PC-9 (cell line): ENCODE results near the gene SHROOM2. TPM values are rescaled to one million over a fixed set of nuclear protein-coding genes. Genes with fewer than 3 reads are reported as not detected.

ENCODE experiments used
- BruUV-seq: library from RNA; stranded (reverse); fragments of 400-500 nt; replicated peaks from 2 replicates; lab custom pipeline; 2021; lab: Mats Ljungman, UMichigan
- CTCF ChIA-PET: fragments of 300-600 bp; sonication (Branson Sonifier 250); formaldehyde crosslinking; loops from one replicate; lab custom pipeline; 2022; ENCODE audit warnings: antibody characterized with exemption; lab: Charles Lee
- POLR2A ChIA-PET: fragments of 300-600 bp; sonication (Branson Sonifier 250); formaldehyde crosslinking; loops from one replicate; lab custom pipeline; 2022; ENCODE audit warnings: antibody characterized with exemption; ENCODE audit not compliant: unreplicated experiment; lab: Charles Lee
- DNase-seq, 2 experiments: peaks; one replicate each; pipeline versions ENCODE4 v3.0.0 to v3.0.0-alpha.2; 2015 to 2022; ENCODE audit warnings: mixed read lengths in 1 of 2
- H2AFZ ChIP-seq: fragments of 200-600 bp; sonication (generic); 2 replicates; pipeline ENCODE4 v1.8.1; 2017; ENCODE audit warnings: antibody characterized with exemption
- H3F3A ChIP-seq: fragments of 200-600 bp; sonication (generic); 2 replicates; pipeline ENCODE4 v1.8.1; 2017; ENCODE audit warnings: antibody characterized with exemption, mild to moderate bottlenecking, low read depth; ENCODE audit not compliant: insufficient read depth
- H3K27ac ChIP-seq: fragments of 200-600 bp; sonication (generic); 2 replicates; pipeline ENCODE4 v1.6.1; 2016; ENCODE audit warnings: mixed run types
- H3K27me3 ChIP-seq: fragments of 200-600 bp; sonication (generic); 2 replicates; pipeline ENCODE4 v1.6.1; 2016; ENCODE audit warnings: low read depth, mixed run types; ENCODE audit not compliant: insufficient read depth
- H3K36me3 ChIP-seq: fragments of 200-600 bp; sonication (generic); 2 replicates; pipeline ENCODE4 v1.6.1; 2016; ENCODE audit warnings: low read depth, mixed run types
- H3K4me1 ChIP-seq: fragments of 200-600 bp; sonication (generic); replicated peaks from 2 replicates; pipeline ENCODE4 v1.6.1; 2016; ENCODE audit warnings: mixed run types; ENCODE audit not compliant: insufficient read depth
- H3K4me2 ChIP-seq: fragments of 200-600 bp; sonication (generic); 2 replicates; pipeline ENCODE4 v1.6.1; 2017; ENCODE audit warnings: mixed run types
- H3K4me3 ChIP-seq: fragments of 200-600 bp; sonication (generic); 2 replicates; pipeline ENCODE4 v1.6.1; 2016; ENCODE audit warnings: mixed run types
- H3K79me2 ChIP-seq: fragments of 200-600 bp; sonication (generic); 2 replicates; pipeline ENCODE4 v1.6.1; 2017; ENCODE audit warnings: low read depth, mixed run types
- H3K9me2 ChIP-seq: fragments of 200-600 bp; sonication (generic); 2 replicates; pipeline ENCODE4 v1.8.1; 2017; ENCODE audit warnings: mild to moderate bottlenecking; ENCODE audit not compliant: insufficient read depth
- H3K9me3 ChIP-seq: fragments of 200-600 bp; sonication (generic); 2 replicates; pipeline ENCODE4 v1.8.1; 2016; ENCODE audit warnings: low read depth; ENCODE audit not compliant: insufficient read depth
- H4K20me1 ChIP-seq: fragments of 200-600 bp; sonication (generic); 2 replicates; pipeline ENCODE4 v1.8.1; 2017; ENCODE audit not compliant: insufficient read depth
- EZH2 ChIP-seq: fragments of 200-600 bp; sonication (generic); IDR thresholded peaks from 2 replicates; pipeline ENCODE4 v1.8.0; 2017; ENCODE audit warnings: antibody characterized with exemption, low read depth
- intact Hi-C: fragments of 100-400 bp; cut with micrococcal nuclease; formaldehyde crosslinking; loops from one replicate; pipeline ENCODE4 v1.10.0; 2022; ENCODE audit not compliant: unreplicated experiment
- total RNA-seq: library from RNA; stranded (reverse); gene quantifications from 2 replicates; pipeline ENCODE4 v1.2.3, GENCODE V29; 2021
- TF ChIP-seq, protein P1 (sequence below): fragments of 200-600 bp; sonication (generic); conservative IDR thresholded peaks from 2 replicates; pipeline ENCODE4 v1.6.1; 2017; ENCODE audit warnings: mixed run types, antibody characterized with exemption, mild to moderate bottlenecking, moderate library complexity

SHROOM2 gene
- total RNA-seq, 1 experiment from 2014 or later, result 0.17 TPM

DNA sequence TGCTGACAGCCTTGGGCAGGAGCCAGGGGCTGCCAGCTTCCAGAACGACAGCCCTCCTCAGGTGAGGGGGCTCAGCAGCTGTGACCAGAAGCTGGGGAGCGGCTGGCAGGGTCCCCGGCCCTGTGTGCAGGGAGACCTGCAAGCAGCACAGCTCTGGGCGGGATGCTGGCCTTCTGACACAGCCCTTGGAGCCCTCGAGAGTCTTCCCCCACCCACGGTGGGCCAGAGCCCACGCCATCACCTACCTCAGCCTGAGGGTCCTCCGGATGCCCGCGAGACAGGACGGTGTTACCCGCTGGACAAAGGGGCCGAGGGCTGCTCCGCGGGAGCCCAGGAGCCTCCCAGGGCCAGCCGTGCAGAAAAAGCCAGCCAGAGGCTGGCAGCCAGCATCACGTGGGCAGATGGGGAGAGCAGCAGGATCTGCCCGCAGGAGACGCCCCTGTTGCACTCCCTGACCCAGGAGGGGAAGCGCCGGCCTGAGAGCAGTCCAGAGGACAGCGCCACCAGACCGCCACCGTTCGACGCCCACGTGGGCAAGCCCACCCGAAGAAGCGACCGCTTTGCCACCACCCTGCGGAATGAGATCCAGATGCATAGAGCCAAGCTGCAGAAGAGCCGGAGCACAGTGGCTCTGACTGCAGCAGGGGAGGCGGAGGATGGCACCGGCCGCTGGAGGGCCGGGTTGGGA is 109.1 kb downstream of the SHROOM2 start:
- Histone ChIP-seq H3K79me2 (no peaks in the 10 kb centered on the region), H3K36me3 (no peaks in the 10 kb centered on the region), H3K4me2 (no peak overlapping the region), H3F3A (no peaks in the 10 kb centered on the region), H4K20me1 (no peaks in the 10 kb centered on the region), H3K4me3 (no peak overlapping the region), H3K4me1 (no peaks in the 10 kb centered on the region), H3K27ac (no peak overlapping the region), H3K27me3 (no peaks in the 10 kb centered on the region), H2AFZ (no peak overlapping the region), H3K9me3 (no peaks in the 10 kb centered on the region), H3K9me2 (no peaks in the 10 kb centered on the region)
- POLR2A ChIA-PET, result no interaction called here
- no peak for DNase-seq
- no peak for TF ChIP-seq EZH2
- TF ChIP-seq, protein P1, sequence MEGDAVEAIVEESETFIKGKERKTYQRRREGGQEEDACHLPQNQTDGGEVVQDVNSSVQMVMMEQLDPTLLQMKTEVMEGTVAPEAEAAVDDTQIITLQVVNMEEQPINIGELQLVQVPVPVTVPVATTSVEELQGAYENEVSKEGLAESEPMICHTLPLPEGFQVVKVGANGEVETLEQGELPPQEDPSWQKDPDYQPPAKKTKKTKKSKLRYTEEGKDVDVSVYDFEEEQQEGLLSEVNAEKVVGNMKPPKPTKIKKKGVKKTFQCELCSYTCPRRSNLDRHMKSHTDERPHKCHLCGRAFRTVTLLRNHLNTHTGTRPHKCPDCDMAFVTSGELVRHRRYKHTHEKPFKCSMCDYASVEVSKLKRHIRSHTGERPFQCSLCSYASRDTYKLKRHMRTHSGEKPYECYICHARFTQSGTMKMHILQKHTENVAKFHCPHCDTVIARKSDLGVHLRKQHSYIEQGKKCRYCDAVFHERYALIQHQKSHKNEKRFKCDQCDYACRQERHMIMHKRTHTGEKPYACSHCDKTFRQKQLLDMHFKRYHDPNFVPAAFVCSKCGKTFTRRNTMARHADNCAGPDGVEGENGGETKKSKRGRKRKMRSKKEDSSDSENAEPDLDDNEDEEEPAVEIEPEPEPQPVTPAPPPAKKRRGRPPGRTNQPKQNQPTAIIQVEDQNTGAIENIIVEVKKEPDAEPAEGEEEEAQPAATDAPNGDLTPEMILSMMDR, result no peak
- no TSS peak for BruUV-seq
- intact Hi-C loops, result no loop called here
- CTCF ChIA-PET, result interaction anchor here (0.7 kb wide), 1 partner anchor 10 kb away, joined by 3 read pairs; no protein-coding TSS in a partner anchor

DNA sequence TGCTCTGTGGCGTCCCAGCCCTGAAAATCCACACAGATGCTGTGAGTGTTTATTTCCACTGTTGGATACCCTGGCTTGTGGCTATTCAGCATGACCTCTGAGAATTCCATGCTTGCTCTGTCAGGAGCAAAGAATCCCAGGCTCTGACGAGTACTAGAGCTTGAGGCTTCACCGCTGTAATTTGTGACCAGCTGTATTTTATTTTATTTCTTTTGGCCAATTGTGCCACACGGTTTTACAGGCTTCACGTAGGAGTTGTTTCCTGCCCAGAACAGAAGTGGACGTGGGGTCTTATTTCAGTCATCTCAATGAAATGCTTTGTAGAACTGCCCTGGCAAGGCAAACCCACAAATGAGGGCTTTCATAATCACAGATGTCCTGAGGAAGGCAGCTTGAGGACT is 111.5 kb downstream of the SHROOM2 start:
- Histone ChIP-seq H3K79me2 (no peaks in the 10 kb centered on the region), H3K4me1 (peaks cover 4% of the 10 kb centered on the region), H4K20me1 (no peaks in the 10 kb centered on the region), H3K4me2 (no peak overlapping the region), H3K36me3 (no peaks in the 10 kb centered on the region), H3F3A (no peaks in the 10 kb centered on the region), H3K27me3 (no peaks in the 10 kb centered on the region), H3K9me3 (no peaks in the 10 kb centered on the region), H3K9me2 (no peaks in the 10 kb centered on the region), H3K4me3 (no peak overlapping the region), H3K27ac (no peak overlapping the region), H2AFZ (no peak overlapping the region)
- POLR2A ChIA-PET, result no interaction called here
- CTCF ChIA-PET, result no interaction called here
- intact Hi-C loops, result no loop called here
- DNase-seq, result no peak
- no peak for TF ChIP-seq EZH2
- TF ChIP-seq, protein P1, result no peak
- no TSS peak for BruUV-seq

DNA sequence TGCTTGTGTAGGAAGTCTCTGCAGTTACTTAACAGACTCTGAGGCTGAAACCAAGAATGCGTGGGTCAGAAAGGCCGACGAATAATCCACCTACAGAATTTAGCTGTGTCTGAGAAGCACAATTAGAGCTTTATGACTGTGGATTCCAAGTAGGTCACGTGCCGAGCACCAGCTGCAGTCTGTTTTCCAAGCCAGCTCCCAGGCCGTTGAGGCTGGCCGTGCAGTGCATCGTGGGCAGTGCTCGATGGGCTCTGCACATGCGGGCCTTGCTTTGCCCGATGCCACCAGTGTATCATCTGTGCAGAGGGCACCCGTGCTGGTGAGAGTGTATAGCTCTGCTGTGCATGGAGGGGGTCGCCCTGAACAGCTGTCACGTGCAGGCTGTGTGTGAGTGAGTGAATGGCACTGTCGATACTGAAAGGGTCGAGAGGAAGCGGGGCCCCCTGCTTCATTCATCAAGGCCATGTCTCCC is 113.4 kb downstream of the SHROOM2 start:
- no peak overlapping the region for H2AFZ ChIP-seq
- no peak overlapping the region for H3K27ac ChIP-seq
- DNase-seq, result no peak
- no peaks in the 10 kb centered on the region for H3K27me3 ChIP-seq
- no peak overlapping the region for H3K4me3 ChIP-seq
- H3K4me2 ChIP-seq, result no peak overlapping the region
- no peaks in the 10 kb centered on the region for H3K9me3 ChIP-seq
- BruUV-seq, result no TSS peak
- TF ChIP-seq EZH2, result no peak
- no peaks in the 10 kb centered on the region for H3K9me2 ChIP-seq
- no peaks in the 10 kb centered on the region for H3F3A ChIP-seq
- no peaks in the 10 kb centered on the region for H4K20me1 ChIP-seq
- ChIA-PET CTCF (no interaction called here), POLR2A (no interaction called here)
- no peaks in the 10 kb centered on the region for H3K79me2 ChIP-seq
- H3K36me3 ChIP-seq, result no peaks in the 10 kb centered on the region
- intact Hi-C loops, result no loop called here
- peaks cover 9% of the 10 kb centered on the region for H3K4me1 ChIP-seq
